Airway epithelial cell (primary cell): ENCODE results near the gene CREBRF. TPM values are rescaled to one million over a fixed set of nuclear protein-coding genes. Genes with fewer than 3 reads are reported as not detected.

Experiments used
- total RNA-seq: library from RNA; depleted of rRNA; stranded (reverse); fragments of >200 nt; gene quantifications from 2 replicates; pipeline ENCODE4 v1.2.3, GENCODE V29; 2015

Gene CREBRF
- 0.65 and 1.6 TPM in 2 replicates for total RNA-seq

GRCh38 chr5:173055983-173056782 lies at the start of gene CREBRF:
Gene CREBRF, plus strand, starts transcription at chr5:173056352. Its CDS starts 24,424 bp downstream, at chr5:173080776.

DNA sequence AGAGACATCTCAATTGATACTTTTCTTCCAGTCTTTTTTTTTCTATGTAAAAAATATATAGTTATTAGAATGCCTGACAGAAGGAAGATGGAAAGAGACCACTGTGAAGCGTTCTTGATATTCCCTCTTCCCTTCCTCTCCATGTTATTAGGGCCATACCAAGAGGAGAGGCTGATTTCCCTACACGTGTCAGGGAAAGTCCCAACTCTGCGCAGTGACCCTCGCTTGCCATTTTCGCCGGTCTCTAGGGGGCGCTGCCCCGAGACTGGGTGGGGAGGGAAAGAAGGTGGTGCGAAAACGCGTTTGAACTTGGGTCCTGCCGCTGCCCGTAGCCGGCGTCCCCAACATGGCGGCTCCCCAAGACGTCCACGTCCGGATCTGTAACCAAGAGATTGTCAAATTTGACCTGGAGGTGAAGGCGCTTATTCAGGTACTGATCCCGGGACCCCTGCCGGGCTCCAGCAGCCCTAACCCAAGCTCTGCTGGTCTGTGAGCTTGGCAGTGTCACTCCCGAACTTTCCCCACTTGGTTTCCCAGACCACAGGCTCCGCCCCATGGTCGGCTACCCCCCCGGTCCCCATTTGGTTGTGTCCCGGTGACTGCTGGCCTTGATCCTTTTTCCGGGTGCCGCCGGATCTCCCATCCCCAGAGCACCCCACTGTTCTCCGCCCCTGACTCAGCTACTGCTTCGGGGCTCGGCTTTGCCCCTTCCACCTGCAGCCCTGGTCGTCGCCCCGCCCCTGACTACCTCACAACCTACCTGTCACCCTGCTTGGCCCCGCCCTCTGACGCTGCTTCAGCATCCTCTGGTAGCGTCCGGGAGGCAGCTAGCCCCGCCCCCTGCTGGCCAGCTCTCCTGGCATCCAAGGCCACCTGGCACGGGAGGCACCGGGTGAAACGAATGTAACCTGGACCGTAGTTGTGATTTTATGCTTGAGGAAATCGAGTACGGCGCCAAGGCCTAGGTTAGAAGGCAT lies 88.3 kb downstream of the CREBRF start, which contains the start of gene BNIP1:
Gene BNIP1, plus strand, starts transcription at position 332 of the 977 bp plus-strand sequence. Its CDS starts 15 bp downstream, at position 347.

Other genes starting within 250 kb of the CREBRF start
- gene ERGIC1, start 222.1 kb upstream of the CREBRF start, total RNA-seq: 58.2 and 91.5 TPM in 2 replicates
- gene RPL26L1, start 96.9 kb upstream of the CREBRF start, total RNA-seq: 54.7 and 79.5 TPM in 2 replicates
- 101 and 118 TPM in 2 replicates for gene ATP6V0E1, start 72.6 kb upstream of the CREBRF start, total RNA-seq
- gene BNIP1, start 88.2 kb downstream of the CREBRF start, total RNA-seq: 13.9 and 15.0 TPM in 2 replicates
- gene NKX2-5, start 178.9 kb downstream of the CREBRF start, total RNA-seq: not detected in 2 replicates